ENCODE measurements around the gene MYO7A.

MYO7A gene

DNA sequence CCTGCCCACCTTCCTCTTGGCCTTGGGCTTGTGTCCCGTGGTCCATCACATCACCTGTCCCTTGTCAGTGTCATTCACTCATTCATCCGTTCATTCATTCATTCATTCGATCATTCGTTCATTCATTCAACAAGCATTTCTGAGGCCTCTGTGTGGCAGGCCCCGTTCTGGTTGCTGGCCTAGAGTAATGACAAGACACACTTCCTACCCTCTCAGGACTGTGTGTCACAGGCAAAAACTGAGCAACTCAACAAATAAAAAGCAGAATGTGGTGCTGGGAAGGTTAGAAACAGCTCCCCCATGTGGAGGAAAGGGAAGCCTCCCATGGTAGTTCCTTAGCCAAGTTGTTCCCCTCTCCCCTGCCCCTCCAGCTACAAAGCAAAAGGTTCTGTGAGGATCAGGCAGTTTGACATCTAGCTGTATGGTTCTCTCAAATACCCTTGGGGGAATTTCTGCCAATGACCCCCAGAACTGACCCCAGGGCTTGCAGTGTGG, 27.0 kb upstream of the MYO7A start:
- no peak for FAIRE-seq
- DNase-seq (ENCODE audit: insufficient read length, low spot score) = no peak
- TF ChIP-seq, protein P1, sequence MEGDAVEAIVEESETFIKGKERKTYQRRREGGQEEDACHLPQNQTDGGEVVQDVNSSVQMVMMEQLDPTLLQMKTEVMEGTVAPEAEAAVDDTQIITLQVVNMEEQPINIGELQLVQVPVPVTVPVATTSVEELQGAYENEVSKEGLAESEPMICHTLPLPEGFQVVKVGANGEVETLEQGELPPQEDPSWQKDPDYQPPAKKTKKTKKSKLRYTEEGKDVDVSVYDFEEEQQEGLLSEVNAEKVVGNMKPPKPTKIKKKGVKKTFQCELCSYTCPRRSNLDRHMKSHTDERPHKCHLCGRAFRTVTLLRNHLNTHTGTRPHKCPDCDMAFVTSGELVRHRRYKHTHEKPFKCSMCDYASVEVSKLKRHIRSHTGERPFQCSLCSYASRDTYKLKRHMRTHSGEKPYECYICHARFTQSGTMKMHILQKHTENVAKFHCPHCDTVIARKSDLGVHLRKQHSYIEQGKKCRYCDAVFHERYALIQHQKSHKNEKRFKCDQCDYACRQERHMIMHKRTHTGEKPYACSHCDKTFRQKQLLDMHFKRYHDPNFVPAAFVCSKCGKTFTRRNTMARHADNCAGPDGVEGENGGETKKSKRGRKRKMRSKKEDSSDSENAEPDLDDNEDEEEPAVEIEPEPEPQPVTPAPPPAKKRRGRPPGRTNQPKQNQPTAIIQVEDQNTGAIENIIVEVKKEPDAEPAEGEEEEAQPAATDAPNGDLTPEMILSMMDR (IDR thresholded peaks at IDR 0.05; ENCODE audit: insufficient read depth, missing control alignments) = no peak

DNA sequence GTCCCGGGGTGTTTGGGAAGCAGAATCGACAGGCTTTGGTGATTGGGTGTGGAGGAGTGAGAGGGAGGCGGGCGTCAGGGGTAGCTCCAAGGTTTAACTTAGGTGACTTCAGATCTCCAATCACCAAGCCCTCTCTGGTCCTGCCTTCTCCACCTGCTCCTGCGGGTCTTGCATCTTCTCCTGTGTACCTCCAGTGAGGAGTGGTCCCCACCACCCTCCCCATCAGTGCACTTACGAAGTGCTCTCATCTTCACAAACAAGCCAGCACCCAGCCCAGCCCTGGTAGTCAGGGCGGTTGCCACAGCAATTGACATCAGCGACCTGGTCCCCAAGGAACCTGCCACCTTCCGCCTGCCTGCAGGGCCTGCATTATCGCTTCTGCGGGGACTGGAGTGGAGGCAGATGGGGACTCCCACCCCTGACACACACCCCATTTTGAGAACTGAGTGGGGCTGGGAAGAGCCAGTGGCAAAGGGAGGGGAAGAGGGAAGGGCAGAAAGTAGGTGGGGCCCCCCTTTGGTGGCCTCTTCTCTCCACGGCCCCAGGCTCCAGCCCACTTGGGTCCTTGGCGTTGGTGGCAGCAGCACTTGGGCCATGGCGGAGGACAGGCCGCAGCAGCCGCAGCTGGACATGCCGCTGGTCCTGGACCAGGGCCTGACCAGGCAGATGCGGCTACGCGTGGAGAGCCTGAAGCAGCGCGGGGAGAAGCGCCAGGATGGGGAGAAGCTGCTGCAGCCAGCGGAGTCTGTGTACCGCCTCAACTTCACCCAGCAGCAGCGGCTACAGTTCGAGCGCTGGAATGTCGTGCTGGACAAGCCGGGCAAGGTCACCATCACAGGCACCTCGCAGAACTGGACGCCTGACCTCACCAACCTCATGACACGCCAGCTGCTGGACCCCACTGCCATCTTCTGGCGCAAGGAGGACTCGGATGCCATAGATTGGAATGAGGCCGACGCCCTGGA, 25.5 kb upstream of the MYO7A start, which contains the start of gene OMP:
Gene OMP, plus strand, starts transcription at position 595 of the 965 bp plus-strand sequence. Its CDS starts 0 bp downstream, at position 595.
- FAIRE-seq (no peak), DNase-seq (ENCODE audit: insufficient read length, low spot score) (no peak)
- TF ChIP-seq, protein P1 (IDR thresholded peaks at IDR 0.05; ENCODE audit: insufficient read depth, missing control alignments) = no peak

DNA sequence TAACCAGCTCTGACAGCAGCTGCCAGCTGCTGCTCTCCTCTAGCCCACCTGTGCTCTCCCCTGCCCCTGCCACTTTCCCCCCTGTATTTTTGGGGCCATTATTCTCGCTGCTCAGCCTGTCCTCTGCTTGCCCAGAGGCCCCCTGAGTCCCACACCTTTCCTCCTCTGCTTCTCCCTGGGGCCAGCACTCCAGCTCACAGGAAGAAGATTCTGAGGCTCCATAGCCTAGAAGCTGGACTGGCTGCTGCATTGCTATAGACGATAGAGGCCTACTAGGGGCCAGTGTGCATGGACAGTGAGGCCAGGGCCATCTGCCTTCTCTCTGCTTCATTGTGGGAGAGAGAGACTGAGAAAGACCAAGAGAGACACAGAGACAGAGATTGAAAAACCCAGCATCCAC, 24.7 kb upstream of the MYO7A start:
- DNase-seq (ENCODE audit: insufficient read length, low spot score) = no peak
- no peak for FAIRE-seq
- TF ChIP-seq, protein P1 (IDR thresholded peaks at IDR 0.05; ENCODE audit: insufficient read depth, missing control alignments) = no peak

DNA sequence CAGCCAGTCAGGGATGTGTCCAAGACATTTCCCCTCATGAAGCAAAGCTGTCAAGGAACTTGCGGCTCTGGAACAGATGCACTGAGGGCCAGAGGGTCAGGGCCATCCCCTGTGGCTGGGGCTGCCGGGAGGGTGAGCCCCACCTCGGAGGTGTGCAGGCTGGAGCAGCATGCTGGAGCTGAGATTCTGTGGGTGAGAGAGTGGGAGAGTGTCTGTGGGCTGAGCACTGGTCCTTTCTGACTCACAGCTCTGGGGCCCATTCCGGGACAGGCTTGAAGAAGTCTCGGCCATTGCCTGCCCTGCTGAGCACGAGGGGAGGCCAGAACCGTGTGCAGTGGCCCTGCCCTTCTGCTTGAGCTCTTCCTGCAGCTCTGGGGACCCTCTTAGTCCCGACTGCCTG, 23.3 kb upstream of the MYO7A start:
- no peak for DNase-seq (ENCODE audit: insufficient read length, low spot score)
- TF ChIP-seq, protein P1 (IDR thresholded peaks at IDR 0.05; ENCODE audit: insufficient read depth, missing control alignments) = no peak
- FAIRE-seq = no peak

DNA sequence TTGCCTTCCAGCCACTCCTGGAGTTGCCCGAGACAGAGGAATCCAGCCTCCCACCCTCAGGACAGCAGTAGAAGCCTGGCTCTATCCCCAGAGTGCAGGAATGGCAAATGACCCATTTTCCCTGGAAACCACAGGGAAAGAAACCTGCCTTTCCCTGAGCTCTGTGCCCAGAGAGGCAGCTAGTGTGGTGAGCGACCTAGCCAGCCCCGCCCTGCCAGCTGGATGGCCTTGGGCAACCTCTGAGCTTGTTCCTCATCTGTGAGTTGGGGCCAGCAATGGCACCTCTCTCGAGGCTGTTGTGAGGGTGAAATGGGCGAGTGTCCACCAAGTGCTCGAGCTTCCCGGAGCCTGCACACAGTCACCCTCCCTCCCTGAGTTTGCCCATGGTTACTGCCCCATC, 21.7 kb upstream of the MYO7A start:
- no peak for FAIRE-seq
- TF ChIP-seq, protein P1 (IDR thresholded peaks at IDR 0.05; ENCODE audit: insufficient read depth, missing control alignments) = no peak
- DNase-seq (ENCODE audit: insufficient read length, low spot score) = no peak

DNA sequence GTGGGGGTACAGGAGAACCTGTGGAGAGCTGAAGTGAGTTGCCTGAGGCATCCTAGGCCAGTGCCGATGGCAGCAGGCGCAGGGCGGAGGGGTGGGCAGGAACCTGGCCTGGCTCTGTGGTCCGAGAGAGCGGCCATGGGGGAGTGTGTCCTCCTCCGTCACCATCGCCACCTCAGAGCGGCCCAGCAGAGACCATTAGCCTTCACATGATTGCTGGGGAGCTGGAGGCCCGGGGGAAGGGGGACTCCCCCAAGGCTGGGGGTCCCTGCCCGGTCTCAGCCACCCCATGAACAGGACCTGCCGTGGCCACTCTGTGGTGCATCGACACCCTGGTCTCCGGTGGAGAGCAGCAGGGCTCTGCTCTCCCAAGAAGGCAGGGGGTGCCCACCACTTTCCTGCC, 21.3 kb upstream of the MYO7A start:
- FAIRE-seq (no peak), DNase-seq (ENCODE audit: insufficient read length, low spot score) (no peak)
- TF ChIP-seq, protein P1 (IDR thresholded peaks at IDR 0.05; ENCODE audit: insufficient read depth, missing control alignments) = no peak

DNA sequence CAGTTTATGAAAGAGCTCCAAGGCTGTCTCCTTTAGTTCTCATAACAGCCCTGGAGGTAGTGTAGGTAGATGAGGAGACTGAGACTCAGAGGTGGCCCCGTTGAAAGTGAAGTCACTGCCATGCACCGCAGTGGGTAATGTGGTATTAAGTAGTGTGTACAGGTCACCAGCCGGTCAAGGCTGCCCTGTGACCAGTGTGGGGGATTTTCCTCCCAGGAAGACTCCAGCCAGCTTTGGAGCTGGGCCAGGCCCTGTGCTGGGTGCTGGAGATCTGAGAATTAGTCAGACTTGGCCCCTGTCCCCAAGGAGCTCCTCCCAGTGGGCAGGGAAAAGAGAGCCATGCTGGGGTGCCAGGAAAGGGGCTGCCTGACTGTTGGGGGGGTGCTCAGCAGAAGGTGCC, 20.1 kb upstream of the MYO7A start:
- FAIRE-seq = no peak

More for the DNA sequence above, 20.1 kb upstream of the MYO7A start:
- TF ChIP-seq, protein P1 (IDR thresholded peaks at IDR 0.05; ENCODE audit: insufficient read depth, missing control alignments) = no peak
- no peak for DNase-seq (ENCODE audit: insufficient read length, low spot score)

All from D721Med (cell line).